Measurements from ENCODE around the gene RPP38. TPM values are rescaled to one million over a fixed set of nuclear protein-coding genes. Genes with fewer than 3 reads are reported as not detected.

Gene RPP38
- total and polyA plus RNA-seq, 2 experiments from 2014 or later, result 18.2 to 26.4 TPM

- H3K27me3 ChIP-seq, result no peaks in the 10 kb centered on the region
- H3K27ac ChIP-seq, result no peak overlapping the region
- 90% methylated on average over 4 of the region's 4 CpGs for WGBS (ENCODE audit: low lambda C conversion rate, missing lambda C conversion rate)
- no peaks in the 10 kb centered on the region for H3K9me3 ChIP-seq (ENCODE audit: low read depth)
- no peak overlapping the region for H3K4me2 ChIP-seq
- DNase-seq (ENCODE audit: low spot score), result no peak
- H3K36me3 ChIP-seq (replicated peaks; ENCODE audit: insufficient read depth, low read depth), result no peaks in the 10 kb centered on the region
- H3K4me3 ChIP-seq, result no peak overlapping the region
- H3K9me2 ChIP-seq (replicated peaks; ENCODE audit: insufficient read depth), result no peaks in the 10 kb centered on the region
- H4K20me1 ChIP-seq (ENCODE audit: insufficient read depth, poor library complexity, severe bottlenecking), result no peaks in the 10 kb centered on the region
- H2AFZ ChIP-seq, result no peak overlapping the region
- peaks cover 5% of the 10 kb centered on the region for H3K4me1 ChIP-seq (ENCODE audit: insufficient read depth)
- TF ChIP-seq EZH2phosphoT487 (IDR thresholded peaks at IDR 0.05; ENCODE audit: low read depth, severe bottlenecking, unreplicated experiment) (no peak), EZH2 (IDR thresholded peaks at IDR 0.05; ENCODE audit: borderline replicate concordance) (no peak)
- TF ChIP-seq, protein P1, sequence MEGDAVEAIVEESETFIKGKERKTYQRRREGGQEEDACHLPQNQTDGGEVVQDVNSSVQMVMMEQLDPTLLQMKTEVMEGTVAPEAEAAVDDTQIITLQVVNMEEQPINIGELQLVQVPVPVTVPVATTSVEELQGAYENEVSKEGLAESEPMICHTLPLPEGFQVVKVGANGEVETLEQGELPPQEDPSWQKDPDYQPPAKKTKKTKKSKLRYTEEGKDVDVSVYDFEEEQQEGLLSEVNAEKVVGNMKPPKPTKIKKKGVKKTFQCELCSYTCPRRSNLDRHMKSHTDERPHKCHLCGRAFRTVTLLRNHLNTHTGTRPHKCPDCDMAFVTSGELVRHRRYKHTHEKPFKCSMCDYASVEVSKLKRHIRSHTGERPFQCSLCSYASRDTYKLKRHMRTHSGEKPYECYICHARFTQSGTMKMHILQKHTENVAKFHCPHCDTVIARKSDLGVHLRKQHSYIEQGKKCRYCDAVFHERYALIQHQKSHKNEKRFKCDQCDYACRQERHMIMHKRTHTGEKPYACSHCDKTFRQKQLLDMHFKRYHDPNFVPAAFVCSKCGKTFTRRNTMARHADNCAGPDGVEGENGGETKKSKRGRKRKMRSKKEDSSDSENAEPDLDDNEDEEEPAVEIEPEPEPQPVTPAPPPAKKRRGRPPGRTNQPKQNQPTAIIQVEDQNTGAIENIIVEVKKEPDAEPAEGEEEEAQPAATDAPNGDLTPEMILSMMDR (IDR thresholded peaks at IDR 0.05; ENCODE audit: poor library complexity), result no peak
- H3K79me2 ChIP-seq, result peaks cover 44% of the 10 kb centered on the region
Observed at GRCh38 chr10:15147594-15148392, 50.6 kb downstream of the RPP38 start.

DNA sequence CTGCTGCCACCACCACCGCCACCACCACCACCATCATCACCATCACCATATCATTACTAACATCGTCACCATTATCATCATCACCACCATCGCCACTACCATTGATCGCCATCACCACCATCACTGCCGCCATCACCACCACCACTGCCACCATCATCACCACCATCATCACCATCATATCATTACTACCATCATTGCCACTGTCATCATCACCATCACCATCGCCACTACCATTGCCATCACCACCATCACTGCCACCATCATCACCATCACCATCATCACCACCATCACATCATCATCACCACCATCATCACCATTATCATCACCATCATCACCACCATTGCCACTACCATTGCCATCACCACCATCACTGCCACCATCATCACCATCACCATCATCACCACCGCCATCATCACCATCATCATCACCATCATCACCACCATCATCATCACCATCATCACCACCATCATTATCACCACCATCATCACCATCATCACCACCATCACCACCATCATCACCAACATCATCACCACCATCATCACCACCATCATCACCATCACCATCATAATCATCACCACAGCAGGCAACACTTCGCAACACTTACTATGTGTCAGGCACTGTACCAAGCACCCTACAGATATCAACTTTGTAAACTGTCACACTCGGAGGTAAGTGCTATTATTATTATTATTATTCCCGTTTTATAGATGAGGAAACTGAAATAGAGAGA, 52.1 kb downstream of the RPP38 start:
- Histone ChIP-seq H3K27ac (no peak overlapping the region), H3K4me3 (no peak overlapping the region), H3K27me3 (no peaks in the 10 kb centered on the region), H2AFZ (no peak overlapping the region), H3K36me3 (replicated peaks; ENCODE audit: insufficient read depth, low read depth) (no peaks in the 10 kb centered on the region), H3K9me3 (ENCODE audit: low read depth) (no peaks in the 10 kb centered on the region), H3K79me2 (peaks cover 41% of the 10 kb centered on the region), H3K9me2 (replicated peaks; ENCODE audit: insufficient read depth) (no peaks in the 10 kb centered on the region), H4K20me1 (ENCODE audit: insufficient read depth, poor library complexity, severe bottlenecking) (no peaks in the 10 kb centered on the region), H3K4me2 (no peak overlapping the region), H3K4me1 (ENCODE audit: insufficient read depth) (peaks cover 8% of the 10 kb centered on the region)
- no peak for DNase-seq (ENCODE audit: low spot score)
- WGBS (ENCODE audit: low lambda C conversion rate, missing lambda C conversion rate), result 96% methylated on average over 8 of the region's 10 CpGs
- TF ChIP-seq EZH2 (IDR thresholded peaks at IDR 0.05; ENCODE audit: borderline replicate concordance) (no peak), EZH2phosphoT487 (IDR thresholded peaks at IDR 0.05; ENCODE audit: low read depth, severe bottlenecking, unreplicated experiment) (no peak)
- TF ChIP-seq, protein P1 (IDR thresholded peaks at IDR 0.05; ENCODE audit: poor library complexity), result no peak

DNA sequence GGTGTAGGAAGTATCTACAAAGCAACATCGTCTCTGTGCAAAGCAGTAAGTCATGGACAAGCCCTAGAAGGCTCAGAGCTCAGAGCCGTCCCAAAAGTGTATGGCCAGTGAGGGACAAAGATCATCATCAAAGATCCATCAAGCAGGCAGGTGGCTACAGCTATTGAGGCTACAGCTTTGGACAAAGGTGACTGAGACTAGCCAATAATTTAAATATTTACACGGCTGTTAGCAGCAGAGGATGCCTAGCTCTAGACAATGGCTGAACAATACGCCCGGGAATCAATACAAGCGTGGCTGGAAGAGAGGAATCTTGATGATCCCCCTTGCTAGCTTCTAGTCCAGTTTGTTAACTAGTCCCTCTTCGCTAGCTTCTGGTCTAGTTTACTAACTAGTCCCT, 53.4 kb downstream of the RPP38 start:
- H3K79me2 ChIP-seq, result peaks cover 51% of the 10 kb centered on the region
- WGBS (ENCODE audit: low lambda C conversion rate, missing lambda C conversion rate), result 90% methylated on average over 7 of the region's 7 CpGs
- no peak overlapping the region for H3K4me2 ChIP-seq
- TF ChIP-seq, protein P1 (IDR thresholded peaks at IDR 0.05; ENCODE audit: poor library complexity), result no peak
- no peak for TF ChIP-seq EZH2phosphoT487 (IDR thresholded peaks at IDR 0.05; ENCODE audit: low read depth, severe bottlenecking, unreplicated experiment)
- no peak for TF ChIP-seq EZH2 (IDR thresholded peaks at IDR 0.05; ENCODE audit: borderline replicate concordance)
- H3K36me3 ChIP-seq (replicated peaks; ENCODE audit: insufficient read depth, low read depth), result no peaks in the 10 kb centered on the region
- H3K27ac ChIP-seq, result no peak overlapping the region
- no peaks in the 10 kb centered on the region for H3K9me3 ChIP-seq (ENCODE audit: low read depth)
- no peak overlapping the region for H2AFZ ChIP-seq
- H3K27me3 ChIP-seq, result no peaks in the 10 kb centered on the region
- no peak for DNase-seq (ENCODE audit: low spot score)
- no peak overlapping the region for H3K4me3 ChIP-seq
- no peaks in the 10 kb centered on the region for H4K20me1 ChIP-seq (ENCODE audit: insufficient read depth, poor library complexity, severe bottlenecking)
- H3K9me2 ChIP-seq (replicated peaks; ENCODE audit: insufficient read depth), result no peaks in the 10 kb centered on the region
- peaks cover 8% of the 10 kb centered on the region for H3K4me1 ChIP-seq (ENCODE audit: insufficient read depth)

Measured in hepatocyte (in vitro differentiated cells).